ENCODE measurements around the gene RC3H1.

DNA sequence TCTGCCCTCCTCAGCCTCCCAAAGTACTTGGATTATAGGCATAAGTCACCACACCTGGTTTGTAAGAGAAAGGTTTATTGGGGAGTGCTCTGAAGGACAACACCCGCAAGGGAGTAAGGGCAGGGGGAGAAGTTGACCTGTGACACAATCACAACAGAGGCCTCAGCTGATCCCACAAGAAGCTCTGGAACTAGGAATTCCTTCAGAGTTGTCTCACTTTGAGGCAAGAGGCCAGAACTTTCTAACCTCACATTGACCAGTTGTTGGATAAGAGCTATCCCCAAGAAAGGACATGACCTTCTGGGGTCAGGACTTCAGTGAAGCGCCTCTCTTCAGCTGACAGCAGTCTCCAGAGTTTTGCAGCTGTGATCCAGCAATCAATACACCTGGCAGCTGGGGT, 27.4 kb upstream of the RC3H1 start:
- TF ChIP-seq, protein P1, sequence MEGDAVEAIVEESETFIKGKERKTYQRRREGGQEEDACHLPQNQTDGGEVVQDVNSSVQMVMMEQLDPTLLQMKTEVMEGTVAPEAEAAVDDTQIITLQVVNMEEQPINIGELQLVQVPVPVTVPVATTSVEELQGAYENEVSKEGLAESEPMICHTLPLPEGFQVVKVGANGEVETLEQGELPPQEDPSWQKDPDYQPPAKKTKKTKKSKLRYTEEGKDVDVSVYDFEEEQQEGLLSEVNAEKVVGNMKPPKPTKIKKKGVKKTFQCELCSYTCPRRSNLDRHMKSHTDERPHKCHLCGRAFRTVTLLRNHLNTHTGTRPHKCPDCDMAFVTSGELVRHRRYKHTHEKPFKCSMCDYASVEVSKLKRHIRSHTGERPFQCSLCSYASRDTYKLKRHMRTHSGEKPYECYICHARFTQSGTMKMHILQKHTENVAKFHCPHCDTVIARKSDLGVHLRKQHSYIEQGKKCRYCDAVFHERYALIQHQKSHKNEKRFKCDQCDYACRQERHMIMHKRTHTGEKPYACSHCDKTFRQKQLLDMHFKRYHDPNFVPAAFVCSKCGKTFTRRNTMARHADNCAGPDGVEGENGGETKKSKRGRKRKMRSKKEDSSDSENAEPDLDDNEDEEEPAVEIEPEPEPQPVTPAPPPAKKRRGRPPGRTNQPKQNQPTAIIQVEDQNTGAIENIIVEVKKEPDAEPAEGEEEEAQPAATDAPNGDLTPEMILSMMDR (IDR thresholded peaks at IDR 0.05): no peak
- TF ChIP-seq EZH2 (IDR thresholded peaks at IDR 0.05) (no peak), EZH2phosphoT487 (IDR thresholded peaks at IDR 0.05) (no peak)

All from neural progenitor cell (in vitro differentiated cells).